ENCODE results near the gene CADM1.

DNA sequence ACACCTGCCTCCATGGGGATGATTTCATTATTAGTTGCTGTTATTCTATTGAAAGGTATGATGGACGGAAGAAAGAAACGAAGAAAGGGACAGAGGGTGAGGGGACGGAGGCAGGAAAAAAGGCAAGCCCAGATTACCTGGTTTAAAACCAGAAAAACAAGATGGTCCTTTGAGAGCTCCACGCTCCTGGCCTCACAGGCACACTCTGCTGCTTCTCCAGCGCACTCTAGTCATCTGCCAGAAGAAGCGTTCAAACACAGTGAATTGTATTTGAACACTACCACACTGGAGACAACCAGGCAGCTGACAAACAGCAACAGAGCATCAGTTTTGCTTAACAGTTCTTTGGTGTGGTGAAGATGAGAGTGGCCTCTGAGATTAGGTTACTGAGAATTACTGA, 216.9 kb downstream of the CADM1 start:
- TF ChIP-seq, protein P1, sequence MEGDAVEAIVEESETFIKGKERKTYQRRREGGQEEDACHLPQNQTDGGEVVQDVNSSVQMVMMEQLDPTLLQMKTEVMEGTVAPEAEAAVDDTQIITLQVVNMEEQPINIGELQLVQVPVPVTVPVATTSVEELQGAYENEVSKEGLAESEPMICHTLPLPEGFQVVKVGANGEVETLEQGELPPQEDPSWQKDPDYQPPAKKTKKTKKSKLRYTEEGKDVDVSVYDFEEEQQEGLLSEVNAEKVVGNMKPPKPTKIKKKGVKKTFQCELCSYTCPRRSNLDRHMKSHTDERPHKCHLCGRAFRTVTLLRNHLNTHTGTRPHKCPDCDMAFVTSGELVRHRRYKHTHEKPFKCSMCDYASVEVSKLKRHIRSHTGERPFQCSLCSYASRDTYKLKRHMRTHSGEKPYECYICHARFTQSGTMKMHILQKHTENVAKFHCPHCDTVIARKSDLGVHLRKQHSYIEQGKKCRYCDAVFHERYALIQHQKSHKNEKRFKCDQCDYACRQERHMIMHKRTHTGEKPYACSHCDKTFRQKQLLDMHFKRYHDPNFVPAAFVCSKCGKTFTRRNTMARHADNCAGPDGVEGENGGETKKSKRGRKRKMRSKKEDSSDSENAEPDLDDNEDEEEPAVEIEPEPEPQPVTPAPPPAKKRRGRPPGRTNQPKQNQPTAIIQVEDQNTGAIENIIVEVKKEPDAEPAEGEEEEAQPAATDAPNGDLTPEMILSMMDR (IDR thresholded peaks at IDR 0.05; ENCODE audit: low read depth, low read length) = no peak
- TF ChIP-seq EZH2phosphoT487 (IDR thresholded peaks at IDR 0.05; ENCODE audit: low read depth) = no peak

Measured in OCI-LY3 (cell line).